Right forelimb (tissue), 1 donor: ENCODE results near the gene POGLUT2.
A peak's percentile ranks its signal among the peaks of the same experiment; 100 is the strongest.
"Not testable (repeated sequence)": the region's sequence is repeated elsewhere in the genome, so short reads cannot be mapped to it uniquely, and the experiment has no call there.

Experiments
- DNase-seq: peaks from one replicate; pipeline ENCODE4 v3.0.0-alpha.2; 2018

Gene POGLUT2

GRCh38 chr13:102800145-102801041 lies 1.6 kb upstream of the POGLUT2 start:
- DNase-seq = peak; percentile 92

- peak; percentile 80 for DNase-seq
These were observed 809 bp upstream of the POGLUT2 start for GRCh38 chr13:102799426-102800144.

- no peak for DNase-seq
These were observed 5.0 kb downstream of the POGLUT2 start for GRCh38 chr13:102793611-102794355.

GRCh38 chr13:102792396-102792795 lies 6.4 kb downstream of the POGLUT2 start:
- DNase-seq = no peak

GRCh38 chr13:102788683-102789082 lies 10.1 kb downstream of the POGLUT2 start:
- DNase-seq = no peak

- DNase-seq = no peak
These were observed 14.3 kb downstream of the POGLUT2 start for GRCh38 chr13:102784483-102784882.

GRCh38 chr13:102781591-102781990 lies 17.2 kb downstream of the POGLUT2 start:
- DNase-seq = no peak

GRCh38 chr13:102780656-102781055 lies 18.1 kb downstream of the POGLUT2 start:
- not testable (repeated sequence) for DNase-seq

- no peak for DNase-seq
These were observed 19.2 kb downstream of the POGLUT2 start for GRCh38 chr13:102779436-102780159.

- DNase-seq = no peak
These were observed 21.0 kb downstream of the POGLUT2 start for GRCh38 chr13:102777736-102778135.

- no peak for DNase-seq
These were observed 22.5 kb downstream of the POGLUT2 start for GRCh38 chr13:102776271-102776670.

GRCh38 chr13:102774591-102775520 lies 23.9 kb downstream of the POGLUT2 start:
- no peak for DNase-seq

- no peak for DNase-seq
These were observed 24.6 kb downstream of the POGLUT2 start for GRCh38 chr13:102774214-102774568.

- DNase-seq = peak; percentile 92
These were observed 25.1 kb downstream of the POGLUT2 start, which contains the start of gene TEX30 for GRCh38 chr13:102773441-102774213. Gene TEX30, minus strand, starts transcription at chr13:102773786. Its CDS starts 3,760 bp downstream, at chr13:102770026.

- DNase-seq = no peak
These were observed 26.7 kb downstream of the POGLUT2 start for GRCh38 chr13:102772042-102772425.

- DNase-seq = no peak
These were observed 27.3 kb downstream of the POGLUT2 start for GRCh38 chr13:102771298-102772041.

GRCh38 chr13:102770435-102770834 lies 28.3 kb downstream of the POGLUT2 start:
- DNase-seq = no peak

- DNase-seq = no peak
These were observed 29.1 kb downstream of the POGLUT2 start for GRCh38 chr13:102769679-102770078.

GRCh38 chr13:102768909-102769308 lies 29.9 kb downstream of the POGLUT2 start:
- DNase-seq = no peak

GRCh38 chr13:102763741-102764140 lies 35.0 kb downstream of the POGLUT2 start:
- DNase-seq = no peak
